SK-N-SH (cell line): ENCODE results near the gene LINGO4.

Experiments
- CTCF ChIP-seq: fragments of 200-600 bp; sonication (generic); IDR thresholded peaks from 2 replicates; pipeline ENCODE4 v1.6.1; 2017; ENCODE audit warnings: antibody characterized with exemption, mild to moderate bottlenecking, moderate library complexity
- EP300 ChIP-seq, 2 experiments: IDR thresholded peaks; 2 replicates each; pipeline versions ENCODE4 v1.4.0 to v1.6.1; 2012; ENCODE audit warnings: borderline replicate concordance in 1 of 2, low read depth in 1 of 2, low read length in 1 of 2
- EZH2phosphoT487 ChIP-seq: fragments of 200-600 bp; sonication (generic); IDR thresholded peaks from 2 replicates; pipeline ENCODE4 v1.6.1; 2017; ENCODE audit warnings: low read depth, mixed run types, mild to moderate bottlenecking, antibody characterized with exemption, moderate library complexity, borderline replicate concordance
- FOXJ3 ChIP-seq: sonication (generic); formaldehyde crosslinking; IDR thresholded peaks from 2 replicates; pipeline ENCODE4 v1.5.1; 2020; ENCODE audit warnings: mild to moderate bottlenecking, missing genetic modification reagents
- GATA2 ChIP-seq: sonication (generic); formaldehyde crosslinking; IDR thresholded peaks from 2 replicates; pipeline ENCODE4 v1.5.0; 2020; ENCODE audit warnings: mild to moderate bottlenecking, missing genetic modification reagents
- POLR2AphosphoS5 ChIP-seq: IDR thresholded peaks from 2 replicates; pipeline ENCODE4 v1.6.1; 2012; ENCODE audit warnings: low read depth, low read length
- RAD21 ChIP-seq: IDR thresholded peaks from 2 replicates; pipeline ENCODE4 v1.6.1; 2012; ENCODE audit warnings: mild to moderate bottlenecking, low read length
- RFX5 ChIP-seq: IDR thresholded peaks from 2 replicates; pipeline ENCODE4 v1.6.1; 2012; ENCODE audit warnings: mild to moderate bottlenecking, improper control_type of control experiment, low read length
- RXRA ChIP-seq: IDR thresholded peaks from 2 replicates; pipeline ENCODE4 v1.4.0; 2012; ENCODE audit warnings: low read depth, mild to moderate bottlenecking, borderline replicate concordance
- TEAD4 ChIP-seq: IDR thresholded peaks from 2 replicates; pipeline ENCODE4 v1.4.0; 2012; ENCODE audit warnings: mild to moderate bottlenecking, borderline replicate concordance; ENCODE audit not compliant: insufficient read depth
- YY1 ChIP-seq: IDR thresholded peaks from 2 replicates; pipeline ENCODE4 v1.4.0; 2012; ENCODE audit warnings: low read depth, mild to moderate bottlenecking
- TF ChIP-seq, protein P1 (sequence below): fragments of 150-350 bp; IDR thresholded peaks from 2 replicates; pipeline ENCODE4 v1.6.1; 2017; ENCODE audit warnings: antibody characterized with exemption, low read length, low read depth, borderline replicate concordance
- TF ChIP-seq, protein P2 (sequence below): IDR thresholded peaks from 2 replicates; pipeline ENCODE4 v1.4.0; 2012; ENCODE audit warnings: low read depth, borderline replicate concordance

GRCh38 chr1:151827853-151828252, 22.6 kb upstream of the LINGO4 start:
- TF ChIP-seq YY1 (no peak), CTCF (no peak), TEAD4 (no peak), GATA2 (CRISPR knock-in tag) (no peak), POLR2AphosphoS5 (no peak), RXRA (no peak), FOXJ3 (CRISPR knock-in tag) (no peak), RFX5 (no peak), EP300 (IDR thresholded peaks at IDR 0.05; ENCODE audit: borderline replicate concordance in 1 of 2, low read depth in 1 of 2, low read length in 1 of 2) (no peak), EZH2phosphoT487 (no peak), RAD21 (no peak)
- TF ChIP-seq, protein P1, sequence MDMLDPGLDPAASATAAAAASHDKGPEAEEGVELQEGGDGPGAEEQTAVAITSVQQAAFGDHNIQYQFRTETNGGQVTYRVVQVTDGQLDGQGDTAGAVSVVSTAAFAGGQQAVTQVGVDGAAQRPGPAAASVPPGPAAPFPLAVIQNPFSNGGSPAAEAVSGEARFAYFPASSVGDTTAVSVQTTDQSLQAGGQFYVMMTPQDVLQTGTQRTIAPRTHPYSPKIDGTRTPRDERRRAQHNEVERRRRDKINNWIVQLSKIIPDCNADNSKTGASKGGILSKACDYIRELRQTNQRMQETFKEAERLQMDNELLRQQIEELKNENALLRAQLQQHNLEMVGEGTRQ, result no peak
- TF ChIP-seq, protein P2, sequence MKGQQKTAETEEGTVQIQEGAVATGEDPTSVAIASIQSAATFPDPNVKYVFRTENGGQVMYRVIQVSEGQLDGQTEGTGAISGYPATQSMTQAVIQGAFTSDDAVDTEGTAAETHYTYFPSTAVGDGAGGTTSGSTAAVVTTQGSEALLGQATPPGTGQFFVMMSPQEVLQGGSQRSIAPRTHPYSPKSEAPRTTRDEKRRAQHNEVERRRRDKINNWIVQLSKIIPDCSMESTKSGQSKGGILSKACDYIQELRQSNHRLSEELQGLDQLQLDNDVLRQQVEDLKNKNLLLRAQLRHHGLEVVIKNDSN, result no peak
